DND-41 (cell line): Measurements from ENCODE around the gene PIAS2.

Source experiments
- ATAC-seq: fragments of 200-7000 bp; cut with Tn5 transposase; 3 replicates; pipeline ENCODE4 v1.9.1; 2021; ENCODE audit warnings: low read depth; ENCODE audit not compliant: insufficient read depth
- DNase-seq: peaks from one replicate; pipeline ENCODE4 v3.0.0-alpha.2; 2020
- H2AFZ ChIP-seq: 2 replicates; pipeline ENCODE4 v1.6.0; 2012; ENCODE audit warnings: low read depth, low read length
- H3K27ac ChIP-seq: 2 replicates; pipeline ENCODE4 v1.5.1; 2012; ENCODE audit warnings: low read length, inconsistent platforms
- H3K27me3 ChIP-seq: fragments of 200-600 bp; sonication (generic); 2 replicates; pipeline ENCODE4 v1.6.0; 2012; ENCODE audit warnings: low read length, mild to moderate bottlenecking, inconsistent platforms; ENCODE audit not compliant: insufficient read depth, poor library complexity
- H3K36me3 ChIP-seq: 2 replicates; pipeline ENCODE4 v1.5.1; 2012; ENCODE audit warnings: low read length, inconsistent platforms; ENCODE audit not compliant: insufficient read depth
- H3K4me1 ChIP-seq: 2 replicates; pipeline ENCODE4 v1.5.1; 2012; ENCODE audit warnings: mild to moderate bottlenecking, low read length; ENCODE audit not compliant: insufficient read depth
- H3K4me2 ChIP-seq: 2 replicates; pipeline ENCODE4 v1.6.0; 2012; ENCODE audit warnings: mild to moderate bottlenecking, moderate library complexity, low read length, inconsistent platforms; ENCODE audit not compliant: insufficient read depth
- H3K4me3 ChIP-seq, 2 experiments: fragments of 200-600 bp in 1 of 2; shearing (Covaris generic) in 1 of 2; 2 replicates each; pipeline ENCODE4 v1.5.1; 2012 to 2016; ENCODE audit warnings: inconsistent platforms in 2 of 2, low read length in 2 of 2, mild to moderate bottlenecking in 2 of 2, low read depth in 1 of 2, moderate library complexity in 1 of 2
- H3K79me2 ChIP-seq: 2 replicates; pipeline ENCODE4 v1.6.0; 2012; ENCODE audit warnings: low read length, inconsistent platforms; ENCODE audit not compliant: insufficient read depth
- H3K9ac ChIP-seq: 2 replicates; pipeline ENCODE4 v1.6.0; 2012; ENCODE audit warnings: low read depth, mild to moderate bottlenecking, inconsistent platforms, low read length, moderate library complexity
- H3K9me3 ChIP-seq: 2 replicates; pipeline ENCODE4 v1.5.1; 2012; ENCODE audit warnings: low read length, moderate library complexity, mild to moderate bottlenecking, inconsistent platforms; ENCODE audit not compliant: insufficient read depth, severe bottlenecking
- H4K20me1 ChIP-seq: 2 replicates; pipeline ENCODE4 v1.6.0; 2012; ENCODE audit warnings: low read length; ENCODE audit not compliant: insufficient read depth
- EZH2 ChIP-seq: IDR thresholded peaks from 3 replicates; pipeline ENCODE4 v1.6.1; 2012; ENCODE audit warnings: borderline replicate concordance, low read depth, mild to moderate bottlenecking, moderate library complexity, low read length, inconsistent platforms; ENCODE audit not compliant: severe bottlenecking
- TF ChIP-seq, protein P1 (sequence below): IDR thresholded peaks from 2 replicates; pipeline ENCODE4 v1.5.1; 2012; ENCODE audit warnings: borderline replicate concordance, low read length, moderate library complexity, mild to moderate bottlenecking; ENCODE audit not compliant: poor library complexity, severe bottlenecking; ENCODE audit errors: extremely low read depth

Gene PIAS2

GRCh38 chr18:46910856-46911255 is 6.5 kb downstream of the PIAS2 start:
- H4K20me1 ChIP-seq, result peaks cover 49% of the 10 kb centered on the region
- H3K9me3 ChIP-seq, result no peaks in the 10 kb centered on the region

DNA sequence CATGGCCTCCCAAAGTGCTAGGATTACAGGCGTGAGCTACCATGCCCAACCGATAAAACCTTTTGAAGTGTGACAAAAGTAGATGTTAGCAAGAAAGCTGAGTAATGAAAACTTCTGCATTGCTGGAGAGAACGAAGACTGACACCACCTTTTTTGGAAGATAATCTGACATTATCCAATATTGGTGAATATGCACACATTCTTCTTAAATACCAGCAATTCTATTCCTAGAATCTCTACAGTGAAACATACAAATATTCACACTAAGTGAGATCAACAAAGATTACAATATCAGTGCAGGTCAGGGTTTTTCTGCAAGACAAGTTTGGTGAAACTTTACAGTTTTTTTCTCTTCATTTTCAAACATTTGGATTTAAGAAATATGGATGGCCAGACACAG is 7.8 kb downstream of the PIAS2 start:
- TF ChIP-seq EZH2, result no peak
- TF ChIP-seq, protein P1, sequence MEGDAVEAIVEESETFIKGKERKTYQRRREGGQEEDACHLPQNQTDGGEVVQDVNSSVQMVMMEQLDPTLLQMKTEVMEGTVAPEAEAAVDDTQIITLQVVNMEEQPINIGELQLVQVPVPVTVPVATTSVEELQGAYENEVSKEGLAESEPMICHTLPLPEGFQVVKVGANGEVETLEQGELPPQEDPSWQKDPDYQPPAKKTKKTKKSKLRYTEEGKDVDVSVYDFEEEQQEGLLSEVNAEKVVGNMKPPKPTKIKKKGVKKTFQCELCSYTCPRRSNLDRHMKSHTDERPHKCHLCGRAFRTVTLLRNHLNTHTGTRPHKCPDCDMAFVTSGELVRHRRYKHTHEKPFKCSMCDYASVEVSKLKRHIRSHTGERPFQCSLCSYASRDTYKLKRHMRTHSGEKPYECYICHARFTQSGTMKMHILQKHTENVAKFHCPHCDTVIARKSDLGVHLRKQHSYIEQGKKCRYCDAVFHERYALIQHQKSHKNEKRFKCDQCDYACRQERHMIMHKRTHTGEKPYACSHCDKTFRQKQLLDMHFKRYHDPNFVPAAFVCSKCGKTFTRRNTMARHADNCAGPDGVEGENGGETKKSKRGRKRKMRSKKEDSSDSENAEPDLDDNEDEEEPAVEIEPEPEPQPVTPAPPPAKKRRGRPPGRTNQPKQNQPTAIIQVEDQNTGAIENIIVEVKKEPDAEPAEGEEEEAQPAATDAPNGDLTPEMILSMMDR, result no peak
- no peak for DNase-seq
- no peak overlapping the region for H3K27ac ChIP-seq
- H4K20me1 ChIP-seq, result peaks cover 42% of the 10 kb centered on the region
- H3K4me1 ChIP-seq, result peaks cover 11% of the 10 kb centered on the region
- peaks cover 14% of the 10 kb centered on the region; the same call in 1 of the 2 replicates for H3K36me3 ChIP-seq
- no peaks in the 10 kb centered on the region for H3K27me3 ChIP-seq
- no peak for ATAC-seq
- peaks cover 99% of the 10 kb centered on the region for H3K79me2 ChIP-seq
- no peak overlapping the region for H3K4me3 ChIP-seq
- H3K9me3 ChIP-seq, result no peaks in the 10 kb centered on the region
- H2AFZ ChIP-seq, result no peak overlapping the region
- no peak overlapping the region for H3K9ac ChIP-seq
- H3K4me2 ChIP-seq, result no peak overlapping the region

More at GRCh38 chr18:46910856-46911255, 6.5 kb downstream of the PIAS2 start:
- Histone ChIP-seq H3K4me3 (no peak overlapping the region), H3K79me2 (peaks cover 99% of the 10 kb centered on the region), H3K36me3 (peaks cover 14% of the 10 kb centered on the region; the same call in 1 of the 2 replicates), H2AFZ (no peak overlapping the region), H3K27ac (no peak overlapping the region), H3K9ac (no peak overlapping the region), H3K27me3 (no peaks in the 10 kb centered on the region), H3K4me2 (no peak overlapping the region), H3K4me1 (peaks cover 25% of the 10 kb centered on the region)
- no peak for DNase-seq
- ATAC-seq, result no peak
- TF ChIP-seq, protein P1, result no peak
- no peak for TF ChIP-seq EZH2

GRCh38 chr18:46903406-46903805 is 13.9 kb downstream of the PIAS2 start:
- Histone ChIP-seq H3K9me3 (no peaks in the 10 kb centered on the region), H3K27ac (no peak overlapping the region), H3K9ac (no peak overlapping the region), H2AFZ (no peak overlapping the region), H4K20me1 (peaks cover 22% of the 10 kb centered on the region; the same call in 1 of the 2 replicates), H3K4me1 (no peaks in the 10 kb centered on the region), H3K79me2 (peaks cover 98% of the 10 kb centered on the region), H3K4me2 (no peak overlapping the region), H3K27me3 (no peaks in the 10 kb centered on the region), H3K4me3 (no peak overlapping the region), H3K36me3 (peaks cover 18% of the 10 kb centered on the region; the same call in 1 of the 2 replicates)
- ATAC-seq (no peak), DNase-seq (no peak)
- no peak for TF ChIP-seq EZH2
- TF ChIP-seq, protein P1, result no peak
